Ishikawa (cell line): ENCODE data around the gene MAGI2.

Source experiments
- TAF1 ChIP-seq: IDR thresholded peaks from 2 replicates; pipeline ENCODE4 v1.6.1; 2012; ENCODE audit warnings: low read depth, mild to moderate bottlenecking
- TF ChIP-seq, protein P1 (sequence below): IDR thresholded peaks from 2 replicates; pipeline ENCODE4 v1.6.1; 2012
- TF ChIP-seq, protein P2 (sequence below): IDR thresholded peaks from 2 replicates; pipeline ENCODE4 v1.6.1; 2012
- TF ChIP-seq, protein P3 (sequence below): IDR thresholded peaks from 2 replicates; pipeline ENCODE4 v1.6.1; 2012; ENCODE audit warnings: low read depth, mild to moderate bottlenecking

DNA sequence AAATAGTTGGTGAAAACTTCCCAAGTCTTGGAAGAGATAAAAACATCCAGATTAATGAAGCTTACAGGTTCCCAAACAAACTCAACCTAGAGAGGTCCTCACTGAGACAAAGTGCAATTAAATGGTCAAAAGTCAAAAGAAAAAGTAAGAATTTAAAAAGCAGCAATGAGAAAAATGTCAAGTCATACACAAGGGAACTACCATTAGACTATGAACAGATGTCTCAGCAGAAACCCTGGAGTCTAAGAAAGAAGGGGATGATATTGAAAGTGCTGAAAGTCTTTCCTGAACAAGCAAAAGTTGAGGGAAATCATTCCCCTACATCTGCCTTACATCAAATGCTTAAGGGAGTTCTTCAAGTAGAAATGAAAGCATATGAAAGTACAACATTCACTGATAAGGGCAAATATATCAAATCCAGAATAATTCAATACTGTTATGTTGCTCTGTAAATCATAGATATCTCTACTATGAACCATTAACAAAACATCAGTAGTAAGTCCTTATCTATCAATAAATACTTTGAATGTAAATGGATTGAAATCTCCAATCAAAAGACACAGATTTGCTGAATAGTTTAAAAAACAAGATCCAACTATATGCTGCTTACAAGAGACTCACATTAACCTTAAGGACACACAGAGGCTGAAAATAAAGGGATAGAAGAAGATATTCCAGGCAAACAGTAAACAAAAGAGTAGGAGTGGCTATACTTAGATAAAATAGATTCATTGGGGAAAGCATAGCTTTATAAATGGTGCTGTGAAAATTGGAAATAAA, 1205.4 kb downstream of the MAGI2 start:
- TF ChIP-seq, protein P1, sequence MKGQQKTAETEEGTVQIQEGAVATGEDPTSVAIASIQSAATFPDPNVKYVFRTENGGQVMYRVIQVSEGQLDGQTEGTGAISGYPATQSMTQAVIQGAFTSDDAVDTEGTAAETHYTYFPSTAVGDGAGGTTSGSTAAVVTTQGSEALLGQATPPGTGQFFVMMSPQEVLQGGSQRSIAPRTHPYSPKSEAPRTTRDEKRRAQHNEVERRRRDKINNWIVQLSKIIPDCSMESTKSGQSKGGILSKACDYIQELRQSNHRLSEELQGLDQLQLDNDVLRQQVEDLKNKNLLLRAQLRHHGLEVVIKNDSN = no peak
- TF ChIP-seq, protein P2, sequence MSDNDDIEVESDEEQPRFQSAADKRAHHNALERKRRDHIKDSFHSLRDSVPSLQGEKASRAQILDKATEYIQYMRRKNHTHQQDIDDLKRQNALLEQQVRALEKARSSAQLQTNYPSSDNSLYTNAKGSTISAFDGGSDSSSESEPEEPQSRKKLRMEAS = no peak
- TF ChIP-seq, protein P3, sequence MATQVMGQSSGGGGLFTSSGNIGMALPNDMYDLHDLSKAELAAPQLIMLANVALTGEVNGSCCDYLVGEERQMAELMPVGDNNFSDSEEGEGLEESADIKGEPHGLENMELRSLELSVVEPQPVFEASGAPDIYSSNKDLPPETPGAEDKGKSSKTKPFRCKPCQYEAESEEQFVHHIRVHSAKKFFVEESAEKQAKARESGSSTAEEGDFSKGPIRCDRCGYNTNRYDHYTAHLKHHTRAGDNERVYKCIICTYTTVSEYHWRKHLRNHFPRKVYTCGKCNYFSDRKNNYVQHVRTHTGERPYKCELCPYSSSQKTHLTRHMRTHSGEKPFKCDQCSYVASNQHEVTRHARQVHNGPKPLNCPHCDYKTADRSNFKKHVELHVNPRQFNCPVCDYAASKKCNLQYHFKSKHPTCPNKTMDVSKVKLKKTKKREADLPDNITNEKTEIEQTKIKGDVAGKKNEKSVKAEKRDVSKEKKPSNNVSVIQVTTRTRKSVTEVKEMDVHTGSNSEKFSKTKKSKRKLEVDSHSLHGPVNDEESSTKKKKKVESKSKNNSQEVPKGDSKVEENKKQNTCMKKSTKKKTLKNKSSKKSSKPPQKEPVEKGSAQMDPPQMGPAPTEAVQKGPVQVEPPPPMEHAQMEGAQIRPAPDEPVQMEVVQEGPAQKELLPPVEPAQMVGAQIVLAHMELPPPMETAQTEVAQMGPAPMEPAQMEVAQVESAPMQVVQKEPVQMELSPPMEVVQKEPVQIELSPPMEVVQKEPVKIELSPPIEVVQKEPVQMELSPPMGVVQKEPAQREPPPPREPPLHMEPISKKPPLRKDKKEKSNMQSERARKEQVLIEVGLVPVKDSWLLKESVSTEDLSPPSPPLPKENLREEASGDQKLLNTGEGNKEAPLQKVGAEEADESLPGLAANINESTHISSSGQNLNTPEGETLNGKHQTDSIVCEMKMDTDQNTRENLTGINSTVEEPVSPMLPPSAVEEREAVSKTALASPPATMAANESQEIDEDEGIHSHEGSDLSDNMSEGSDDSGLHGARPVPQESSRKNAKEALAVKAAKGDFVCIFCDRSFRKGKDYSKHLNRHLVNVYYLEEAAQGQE = no peak
- TF ChIP-seq TAF1 = no peak
